Head of caudate nucleus (tissue), 42 donors: Measurements from ENCODE around the gene PRKCE.
A peak's percentile ranks its signal among the peaks of the same experiment; 100 is the strongest.
"Not testable (repeated sequence)": the region's sequence is repeated elsewhere in the genome, so short reads cannot be mapped to it uniquely, and the experiment has no call there.

Experiments used
- DNase-seq, 42 donors: peaks; one replicate each; pipeline versions ENCODE4 v3.0.0 to v3.0.0-alpha.2; 2020 to 2021; ENCODE audit warnings: mixed read lengths in 7 of 42
- intact Hi-C: fragments of 100-400 bp; cut with DNase I; formaldehyde crosslinking; loops from one replicate; pipeline ENCODE4 v1.15.0; 2022

Gene PRKCE

DNA sequence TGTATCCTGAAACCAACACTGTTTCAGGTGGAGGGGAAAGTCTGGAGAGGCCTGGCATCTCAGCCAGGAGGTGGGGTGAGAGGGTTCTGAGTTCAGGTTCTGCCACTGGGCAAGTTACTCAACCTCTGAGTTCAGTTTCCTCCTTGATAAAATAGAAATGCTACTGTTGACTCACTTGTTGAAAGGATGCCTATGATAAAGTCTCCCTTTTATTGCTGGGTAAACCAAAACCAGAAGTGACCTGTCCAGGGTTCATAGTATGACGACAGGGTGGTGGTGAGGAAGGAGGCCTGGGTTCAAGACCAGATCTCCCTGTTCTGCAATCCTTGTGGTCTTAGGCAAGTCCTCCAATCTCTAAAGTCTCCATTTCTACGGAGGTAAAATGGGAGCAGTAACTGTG lies 232.7 kb downstream of the PRKCE start:
- no peak for DNase-seq
- intact Hi-C loops, result no loop called here

GRCh38 chr2:45885171-45885621 lies 233.7 kb downstream of the PRKCE start:
- peak in 4 of 42 donors; percentile 24 to 34 (median 30) for DNase-seq
- intact Hi-C loops, result no loop called here

- no peak for DNase-seq
- intact Hi-C loops, result no loop called here
These were observed 234.7 kb downstream of the PRKCE start for GRCh38 chr2:45886171-45886663.

- intact Hi-C loops, result no loop called here
- no peak for DNase-seq
These were observed 236.7 kb downstream of the PRKCE start for GRCh38 chr2:45888167-45888566.

- DNase-seq, result no peak
- intact Hi-C loops, result no loop called here
These were observed 237.2 kb downstream of the PRKCE start for GRCh38 chr2:45888641-45889040.

DNA sequence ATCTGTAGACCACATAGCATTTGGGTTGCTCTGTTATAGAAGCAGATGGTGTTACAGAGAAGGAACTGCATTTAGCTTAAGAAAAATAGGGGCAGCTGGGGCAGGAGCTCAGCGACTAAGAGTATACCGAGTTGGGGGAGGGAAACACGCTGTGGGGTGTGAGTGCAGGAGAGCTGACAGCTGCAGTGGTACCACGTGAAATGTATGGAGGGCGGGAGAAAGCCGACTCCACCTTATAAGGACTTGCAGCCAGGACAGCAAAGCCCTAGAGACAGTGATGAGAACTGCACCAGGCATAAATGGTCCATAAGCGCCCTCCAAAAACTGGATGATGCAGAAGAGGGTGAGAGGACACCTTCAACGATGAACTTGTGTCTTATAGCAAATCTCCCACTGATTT lies 237.6 kb downstream of the PRKCE start:
- intact Hi-C loops, result no loop called here
- peak in 33 of 42 donors; percentile 16 to 75 (median 46) for DNase-seq

- no peak for DNase-seq
- intact Hi-C loops, result no loop called here
These were observed 238.3 kb downstream of the PRKCE start for GRCh38 chr2:45889620-45890370.

- DNase-seq, intact Hi-C loops: not testable (repeated sequence)
These were observed 238.8 kb downstream of the PRKCE start for GRCh38 chr2:45890371-45890646.

DNA sequence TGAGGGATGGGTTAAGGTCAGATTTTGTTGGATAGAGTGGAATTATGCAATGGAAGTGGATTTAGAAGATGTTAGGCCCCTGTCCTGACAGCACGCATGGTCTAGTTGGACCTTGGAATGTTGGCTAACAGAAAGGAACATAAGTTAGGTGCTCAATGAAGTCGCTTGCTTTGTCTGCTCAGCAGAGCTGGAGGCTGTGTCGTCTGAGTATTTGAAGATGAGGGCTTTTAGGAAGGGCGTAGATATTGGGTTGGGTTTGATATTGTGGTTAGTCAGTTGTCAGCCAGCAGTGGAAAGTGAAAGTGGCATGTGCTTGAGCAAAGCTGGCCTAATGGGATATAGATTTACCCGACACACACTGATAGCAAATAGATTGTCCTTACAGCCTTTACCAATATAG lies 239.3 kb downstream of the PRKCE start:
- intact Hi-C loops, result no loop called here

GRCh38 chr2:45891719-45892424 lies 240.4 kb downstream of the PRKCE start:
- DNase-seq, result peak in 24 of 42 donors; percentile 26 to 77 (median 46)
- intact Hi-C loops, result no loop called here

More for the DNA sequence above, 239.3 kb downstream of the PRKCE start:
- no peak for DNase-seq

DNA sequence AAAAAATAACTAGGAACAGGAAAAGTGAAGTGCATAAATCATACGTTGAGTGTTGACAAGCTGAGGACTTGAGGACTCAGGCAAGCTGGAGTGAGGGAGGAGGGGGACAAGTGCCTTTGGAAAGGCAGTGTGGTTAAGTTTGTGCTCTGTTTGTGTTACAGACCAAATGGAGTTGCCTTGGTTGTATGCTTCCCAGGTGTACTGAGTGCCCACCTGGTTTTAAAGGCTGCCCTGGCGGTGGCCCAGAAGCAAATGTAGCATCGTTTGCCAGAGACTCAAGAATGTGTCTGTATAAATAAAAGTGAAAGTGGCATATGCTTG lies 240.9 kb downstream of the PRKCE start:
- intact Hi-C loops, result no loop called here
- no peak for DNase-seq

DNA sequence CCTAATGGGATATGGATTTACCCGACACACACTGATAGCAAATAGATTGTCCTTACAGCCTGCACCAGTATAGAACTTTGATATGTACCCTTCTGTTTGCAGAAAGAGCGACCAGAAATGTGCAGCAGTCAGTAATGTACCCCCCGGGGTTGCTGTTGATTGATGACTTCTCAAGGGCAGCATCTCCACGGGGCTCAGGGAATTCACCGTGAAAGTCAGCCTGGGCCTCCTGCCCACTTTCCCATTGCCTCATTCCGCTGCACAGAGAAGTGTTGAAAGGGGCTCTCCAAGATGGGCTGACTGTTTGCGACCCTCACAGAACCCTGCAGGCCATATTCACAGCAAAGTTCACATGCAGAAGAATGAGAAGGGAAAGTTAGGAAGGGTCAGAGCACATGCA lies 241.3 kb downstream of the PRKCE start:
- intact Hi-C loops, result no loop called here
- DNase-seq, result no peak

GRCh38 chr2:45894211-45894610 lies 242.7 kb downstream of the PRKCE start:
- no peak for DNase-seq
- intact Hi-C loops, result no loop called here

DNA sequence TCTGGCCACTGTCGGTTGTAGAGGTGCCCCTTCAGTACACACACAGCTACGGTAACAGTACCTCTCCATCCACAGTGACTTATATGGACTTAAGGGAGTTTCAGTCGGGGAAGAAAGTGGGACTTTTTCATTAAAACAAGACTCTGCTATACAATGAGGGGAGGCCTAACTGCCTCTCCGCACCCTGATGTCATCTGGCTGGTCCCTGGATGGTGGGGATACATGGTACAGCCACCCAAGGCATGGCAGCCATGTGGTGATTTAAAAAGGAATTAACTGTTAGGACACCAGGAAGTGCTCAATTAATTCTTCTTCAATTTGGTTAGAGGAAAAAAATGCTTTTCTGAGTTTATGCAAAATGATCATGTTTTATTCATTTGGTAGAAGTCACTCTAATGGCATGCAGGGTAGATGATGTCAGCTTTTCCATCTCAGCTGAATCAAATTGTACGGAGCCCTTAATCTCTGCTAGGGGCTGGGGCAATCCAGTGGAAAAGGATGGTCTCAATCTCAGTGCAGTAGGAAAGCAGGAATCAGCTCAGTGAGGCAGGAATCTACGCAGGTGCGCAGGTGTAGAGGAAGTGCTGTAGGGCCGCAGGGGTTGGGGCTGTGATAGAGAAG lies 243.9 kb downstream of the PRKCE start:
- intact Hi-C loops, result no loop called here

DNA sequence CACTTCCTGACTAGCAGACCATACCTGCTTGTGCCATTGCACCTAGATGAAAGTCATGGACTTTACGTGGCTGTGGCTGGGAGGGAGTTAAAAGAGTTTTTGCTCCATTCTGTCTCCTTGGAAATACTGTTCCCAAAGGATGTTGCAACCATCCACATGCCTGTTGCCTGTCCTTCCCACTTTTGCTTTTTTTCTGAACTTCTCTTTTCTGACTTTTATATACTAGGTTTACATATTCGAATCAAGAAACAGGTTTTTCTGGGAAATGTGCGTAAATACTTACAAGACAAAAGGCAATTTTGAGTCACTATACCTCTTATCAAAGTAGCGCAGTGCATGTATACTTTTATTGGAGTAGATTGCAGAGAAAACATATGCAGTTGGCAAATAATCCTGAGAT lies 244.8 kb downstream of the PRKCE start:
- DNase-seq, result no peak
- intact Hi-C loops, result no loop called here

More for the DNA sequence above, 243.9 kb downstream of the PRKCE start:
- no peak for DNase-seq

DNA sequence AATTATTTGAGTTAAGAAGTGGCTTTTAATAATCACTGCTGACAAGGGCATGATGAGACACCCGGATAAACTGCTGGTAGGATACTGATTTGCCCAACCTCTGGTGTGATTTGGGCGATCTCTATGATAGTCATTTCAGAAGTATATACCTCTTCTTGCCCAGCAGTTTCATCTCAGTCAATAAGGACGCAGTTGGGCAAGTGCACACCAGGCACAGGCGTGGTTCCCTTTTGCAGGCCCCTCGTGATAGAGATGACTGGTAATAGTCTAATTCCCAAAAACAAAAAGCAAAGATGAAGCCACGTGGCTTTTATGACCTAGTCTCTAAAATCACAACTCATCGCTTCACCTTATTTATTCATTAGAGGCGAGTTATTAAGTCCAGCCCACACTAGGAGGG lies 246.4 kb downstream of the PRKCE start:
- no peak for DNase-seq

GRCh38 chr2:45898819-45899218 lies 247.3 kb downstream of the PRKCE start:
- peak in 2 of 42 donors; percentile 24 to 56 for DNase-seq
- intact Hi-C loops, result no loop called here

More for the DNA sequence above, 246.4 kb downstream of the PRKCE start:
- intact Hi-C loops, result no loop called here

DNA sequence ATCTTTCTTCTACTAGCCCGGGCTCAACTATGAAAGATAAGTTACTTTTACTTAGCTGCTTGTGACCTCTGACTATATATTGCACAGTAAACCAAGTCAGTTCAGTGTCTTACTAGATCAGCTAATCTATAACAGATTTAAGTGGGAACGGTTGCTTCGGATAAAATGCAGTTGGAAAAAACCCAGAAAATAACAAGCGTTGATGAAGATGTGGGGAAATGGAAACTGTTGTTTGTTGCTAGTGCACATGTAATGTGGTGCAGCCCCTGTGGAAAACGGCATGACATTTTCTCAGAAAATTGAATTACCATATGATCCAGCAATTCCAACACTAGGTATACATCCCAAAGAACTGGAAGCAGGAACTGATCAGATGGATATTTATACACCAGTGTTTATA lies 248.5 kb downstream of the PRKCE start:
- intact Hi-C loops, result no loop called here
- no peak for DNase-seq

DNA sequence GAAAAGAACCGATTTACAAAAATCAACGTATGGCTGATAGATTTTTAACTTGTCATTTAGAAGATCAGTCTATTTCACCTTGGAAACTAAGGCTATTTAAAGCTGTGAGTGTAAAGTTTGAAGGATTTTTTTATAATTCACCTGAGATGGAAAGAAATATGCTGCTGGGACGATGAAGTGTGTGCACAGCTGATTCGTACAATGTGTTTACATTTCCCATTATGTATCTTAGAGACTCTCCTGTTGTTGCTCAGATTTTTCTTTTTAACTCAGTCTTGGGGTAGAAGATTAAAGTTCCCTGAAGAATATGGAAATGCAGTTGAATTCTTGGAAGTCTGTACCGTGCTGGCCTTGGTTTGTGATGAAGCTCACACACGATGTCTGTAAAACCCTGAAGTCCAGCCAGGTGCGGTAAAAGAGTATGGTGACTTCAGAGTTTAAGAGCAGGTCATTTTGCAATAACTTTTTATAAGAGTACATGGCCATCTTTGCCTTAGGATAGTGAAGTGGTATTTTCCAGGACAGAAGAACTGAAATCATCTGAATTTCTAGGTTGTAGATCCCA lies 250.1 kb downstream of the PRKCE start:
- no peak for DNase-seq
- intact Hi-C loops, result no loop called here

- no peak for DNase-seq
- intact Hi-C loops, result no loop called here
These were observed 250.9 kb downstream of the PRKCE start for GRCh38 chr2:45902380-45902779.
